Measurements from ENCODE around the gene ETV4. TPM values are rescaled to one million over a fixed set of nuclear protein-coding genes. Genes with fewer than 3 reads are reported as not detected.

ETV4 gene
- total RNA-seq, 1 donor from 2014 or later: not detected

GRCh38 chr17:43550754-43551153 is 4.6 kb upstream of the ETV4 start:
- H3K4me3 Mint-ChIP-seq: no peak overlapping the region
- CTCF ChIA-PET: no interaction called here
- no peak for TF ChIP-seq CTCF (IDR thresholded peaks at IDR 0.05)
- no peak overlapping the region for H3K27ac Mint-ChIP-seq
- peaks cover 13% of the 10 kb centered on the region for H3K4me1 Mint-ChIP-seq
- ATAC-seq (ENCODE audit: low read depth): no peak
- intact Hi-C loops (cut with micrococcal nuclease): no loop called here
- H3K27me3 Mint-ChIP-seq: peaks cover 47% of the 10 kb centered on the region
- no peak for DNase-seq
- no peaks in the 10 kb centered on the region for H3K9me3 Mint-ChIP-seq
- no peaks in the 10 kb centered on the region for H3K36me3 Mint-ChIP-seq (ENCODE audit: low read depth)
- POLR2A ChIA-PET: no interaction called here

- intact Hi-C loops (cut with micrococcal nuclease): no loop called here
- ChIA-PET POLR2A (no interaction called here), CTCF (no interaction called here)
- H3K27ac Mint-ChIP-seq: no peak overlapping the region
- H3K27me3 Mint-ChIP-seq: peaks cover 53% of the 10 kb centered on the region
- H3K4me1 Mint-ChIP-seq: peaks cover 20% of the 10 kb centered on the region
- ATAC-seq (ENCODE audit: low read depth): no peak
- no peaks in the 10 kb centered on the region for H3K36me3 Mint-ChIP-seq (ENCODE audit: low read depth)
- H3K9me3 Mint-ChIP-seq: no peaks in the 10 kb centered on the region
- no peak for DNase-seq
- H3K4me3 Mint-ChIP-seq: no peak overlapping the region
- no peak for TF ChIP-seq CTCF (IDR thresholded peaks at IDR 0.05)
Observed at GRCh38 chr17:43549496-43549895, 3.4 kb upstream of the ETV4 start.

GRCh38 chr17:43548689-43549379 is 2.7 kb upstream of the ETV4 start:
- Mint-ChIP-seq H3K27me3 (peaks cover 52% of the 10 kb centered on the region), H3K9me3 (no peaks in the 10 kb centered on the region), H3K27ac (no peak overlapping the region), H3K4me3 (no peak overlapping the region), H3K4me1 (peaks cover 20% of the 10 kb centered on the region), H3K36me3 (ENCODE audit: low read depth) (no peaks in the 10 kb centered on the region)
- no peak for ATAC-seq (ENCODE audit: low read depth)
- no peak for TF ChIP-seq CTCF (IDR thresholded peaks at IDR 0.05)
- CTCF ChIA-PET: no interaction called here
- no peak for DNase-seq
- POLR2A ChIA-PET: no interaction called here
- intact Hi-C loops (cut with micrococcal nuclease): no loop called here

GRCh38 chr17:43547659-43548256 is 1.6 kb upstream of the ETV4 start:
- CTCF ChIA-PET: interaction anchor here (1.3 to 1.5 kb wide), 2 partner anchors 28 to 64 kb away, joined by 3 to 5 read pairs; partner anchors contain the start of gene DHX8
- Mint-ChIP-seq H3K4me1 (peaks cover 20% of the 10 kb centered on the region), H3K9me3 (no peaks in the 10 kb centered on the region), H3K4me3 (peak overlapping the region; percentile 9), H3K36me3 (ENCODE audit: low read depth) (no peaks in the 10 kb centered on the region), H3K27ac (no peak overlapping the region), H3K27me3 (peaks cover 47% of the 10 kb centered on the region)
- DNase-seq (no peak), ATAC-seq (ENCODE audit: low read depth) (no peak)
- POLR2A ChIA-PET: interaction anchor here (0.5 kb wide), 1 partner anchor 121 kb away, joined by 5 read pairs; no protein-coding TSS in a partner anchor
- intact Hi-C loops (cut with micrococcal nuclease): no loop called here
- no peak for TF ChIP-seq CTCF (IDR thresholded peaks at IDR 0.05)

GRCh38 chr17:43547189-43547550 is 1.0 kb upstream of the ETV4 start:
- Mint-ChIP-seq H3K27ac (no peak overlapping the region), H3K36me3 (ENCODE audit: low read depth) (no peaks in the 10 kb centered on the region), H3K9me3 (no peaks in the 10 kb centered on the region), H3K27me3 (peaks cover 48% of the 10 kb centered on the region), H3K4me3 (peak overlapping the region; percentile 82), H3K4me1 (peaks cover 20% of the 10 kb centered on the region)
- no peak for DNase-seq
- ATAC-seq (ENCODE audit: low read depth): no peak
- TF ChIP-seq CTCF (IDR thresholded peaks at IDR 0.05): no peak
- CTCF ChIA-PET: interaction anchor here (1.3 to 1.5 kb wide), 2 partner anchors 29 to 63 kb away, joined by 3 to 5 read pairs; partner anchors contain the start of gene DHX8
- POLR2A ChIA-PET: interaction anchor here (0.5 to 1.2 kb wide), 2 partner anchors 63 to 122 kb away, joined by 3 to 5 read pairs; partner anchors contain the start of gene DHX8
- intact Hi-C loops (cut with micrococcal nuclease): no loop called here
